RWPE1 (cell line): ENCODE data around the gene MYOT.

Source experiments
- CTCF ChIA-PET: fragments of 350-600 bp; sonication (Branson Sonifier 250); formaldehyde crosslinking; extraction: SDS; loops from one replicate; lab custom pipeline; 2021; lab: Yijun Ruan, JAX
- POLR2A ChIA-PET: fragments of 400-600 bp; formaldehyde crosslinking; extraction: SDS; loops from one replicate; lab custom pipeline; 2020; ENCODE audit warnings: antibody characterized with exemption; ENCODE audit not compliant: low non-redundant PET; lab: Yijun Ruan, JAX
- DNase-seq: peaks from one replicate; pipeline ENCODE4 v3.0.0; 2012; ENCODE audit warnings: low spot score
- H3K27ac ChIP-seq: fragments of 450-650 bp; 2 replicates; pipeline ENCODE4 v1.5.1; 2017
- TF ChIP-seq, protein P1 (sequence below): fragments of 450-650 bp; conservative IDR thresholded peaks from 2 replicates; pipeline ENCODE4 v1.5.1; 2017; ENCODE audit warnings: low read depth, mild to moderate bottlenecking

The MYOT gene

DNA sequence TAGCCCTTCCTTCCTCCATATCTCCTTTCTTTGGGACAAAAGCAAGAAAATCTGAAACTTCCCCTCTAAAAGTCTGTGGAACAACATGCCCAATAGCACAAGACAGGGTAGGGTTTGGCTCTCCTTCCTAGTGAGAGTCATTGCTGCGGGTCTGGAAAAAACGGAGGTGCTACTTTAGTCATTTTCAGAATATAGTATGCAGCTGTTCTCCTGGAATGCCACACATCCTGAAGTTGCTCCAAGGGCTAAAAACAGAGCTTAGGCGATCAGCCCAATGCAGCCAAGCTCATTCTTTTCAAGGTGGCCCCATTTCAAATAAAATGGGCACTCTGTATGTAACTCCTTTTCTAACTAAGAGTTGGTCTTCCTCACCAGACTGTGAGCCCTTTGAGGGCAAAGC lies 39.5 kb upstream of the MYOT start:
- POLR2A ChIA-PET: no interaction called here
- CTCF ChIA-PET: no interaction called here

GRCh38 chr5:137828664-137829063 lies 39.0 kb upstream of the MYOT start:
- ChIA-PET POLR2A (no interaction called here), CTCF (no interaction called here)
- no peak for DNase-seq
- no peak overlapping the region for H3K27ac ChIP-seq
- TF ChIP-seq, protein P1, sequence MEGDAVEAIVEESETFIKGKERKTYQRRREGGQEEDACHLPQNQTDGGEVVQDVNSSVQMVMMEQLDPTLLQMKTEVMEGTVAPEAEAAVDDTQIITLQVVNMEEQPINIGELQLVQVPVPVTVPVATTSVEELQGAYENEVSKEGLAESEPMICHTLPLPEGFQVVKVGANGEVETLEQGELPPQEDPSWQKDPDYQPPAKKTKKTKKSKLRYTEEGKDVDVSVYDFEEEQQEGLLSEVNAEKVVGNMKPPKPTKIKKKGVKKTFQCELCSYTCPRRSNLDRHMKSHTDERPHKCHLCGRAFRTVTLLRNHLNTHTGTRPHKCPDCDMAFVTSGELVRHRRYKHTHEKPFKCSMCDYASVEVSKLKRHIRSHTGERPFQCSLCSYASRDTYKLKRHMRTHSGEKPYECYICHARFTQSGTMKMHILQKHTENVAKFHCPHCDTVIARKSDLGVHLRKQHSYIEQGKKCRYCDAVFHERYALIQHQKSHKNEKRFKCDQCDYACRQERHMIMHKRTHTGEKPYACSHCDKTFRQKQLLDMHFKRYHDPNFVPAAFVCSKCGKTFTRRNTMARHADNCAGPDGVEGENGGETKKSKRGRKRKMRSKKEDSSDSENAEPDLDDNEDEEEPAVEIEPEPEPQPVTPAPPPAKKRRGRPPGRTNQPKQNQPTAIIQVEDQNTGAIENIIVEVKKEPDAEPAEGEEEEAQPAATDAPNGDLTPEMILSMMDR: no peak

More for the DNA sequence above, 39.5 kb upstream of the MYOT start:
- TF ChIP-seq, protein P1: no peak
- H3K27ac ChIP-seq: no peak overlapping the region
- DNase-seq: no peak

DNA sequence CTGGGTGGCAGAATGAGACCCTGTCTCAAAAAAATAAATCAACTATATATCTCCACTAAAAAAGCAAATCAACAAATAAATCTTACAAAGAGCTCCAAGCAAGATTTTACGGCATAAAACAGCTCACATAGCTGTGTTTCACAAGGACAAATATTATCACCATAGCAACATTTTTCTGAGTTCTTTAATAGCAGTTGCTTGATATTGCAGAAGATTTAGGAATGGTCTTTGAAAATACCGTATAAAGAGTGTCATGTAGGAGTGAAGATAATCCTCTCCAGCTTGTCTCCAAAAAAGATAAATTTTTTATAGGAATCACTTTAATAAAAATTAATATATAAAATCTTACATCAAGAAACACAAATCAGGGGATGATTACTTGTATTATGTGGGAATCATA lies 36.6 kb upstream of the MYOT start:
- TF ChIP-seq, protein P1: no peak
- ChIA-PET CTCF (interaction anchor here (0.7 kb wide), 1 partner anchor 59 kb away, joined by 3 read pairs; no protein-coding TSS in a partner anchor), POLR2A (no interaction called here)
- DNase-seq: no peak
- no peak overlapping the region for H3K27ac ChIP-seq

- DNase-seq: no peak
- TF ChIP-seq, protein P1: no peak
- ChIA-PET CTCF (interaction anchor here (0.7 kb wide), 1 partner anchor 58 kb away, joined by 3 read pairs; no protein-coding TSS in a partner anchor), POLR2A (no interaction called here)
- H3K27ac ChIP-seq: no peak overlapping the region
Observed at GRCh38 chr5:137831526-137831925, 36.1 kb upstream of the MYOT start.

DNA sequence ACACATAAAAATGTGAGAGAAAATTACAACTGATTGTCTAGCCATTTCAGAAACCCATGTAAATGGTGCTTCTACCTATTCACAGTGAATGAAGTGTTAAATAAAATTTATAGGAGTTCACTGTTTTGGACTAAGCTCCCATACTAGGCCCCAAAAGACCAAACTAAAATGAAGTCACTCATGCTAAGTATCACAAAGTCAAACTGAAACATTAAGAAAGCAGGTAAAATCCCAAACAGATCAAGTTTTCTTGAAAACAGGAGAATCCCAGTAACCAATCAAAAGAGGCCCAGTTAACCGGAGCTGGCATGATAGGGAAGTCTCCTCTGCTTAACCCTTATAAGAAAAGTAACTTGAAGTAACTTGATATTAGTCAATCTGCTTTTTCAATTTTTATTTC lies 35.2 kb upstream of the MYOT start:
- no peak overlapping the region for H3K27ac ChIP-seq
- CTCF ChIA-PET: interaction anchor here (1.6 kb wide), 1 partner anchor 53 kb away, joined by 7 read pairs; no protein-coding TSS in a partner anchor
- TF ChIP-seq, protein P1: no peak
- POLR2A ChIA-PET: no interaction called here
- no peak for DNase-seq

GRCh38 chr5:137833463-137833862 lies 34.2 kb upstream of the MYOT start:
- TF ChIP-seq, protein P1: no peak
- DNase-seq: peak; percentile 95
- ChIA-PET CTCF (interaction anchor here (0.6 to 1.6 kb wide), 3 partner anchors 54 to 682 kb away, joined by 3 to 7 read pairs (median 3); no protein-coding TSS in a partner anchor), POLR2A (no interaction called here)
- H3K27ac ChIP-seq: no peak overlapping the region
